ENCODE data around the gene KPNA2. TPM values are rescaled to one million over a fixed set of nuclear protein-coding genes. Genes with fewer than 3 reads are reported as not detected.
"Not testable (repeated sequence)": the region's sequence is repeated elsewhere in the genome, so short reads cannot be mapped to it uniquely, and the experiment has no call there.

The KPNA2 gene
- total RNA-seq, 1 donor from 2014 or later: 255 TPM

DNA sequence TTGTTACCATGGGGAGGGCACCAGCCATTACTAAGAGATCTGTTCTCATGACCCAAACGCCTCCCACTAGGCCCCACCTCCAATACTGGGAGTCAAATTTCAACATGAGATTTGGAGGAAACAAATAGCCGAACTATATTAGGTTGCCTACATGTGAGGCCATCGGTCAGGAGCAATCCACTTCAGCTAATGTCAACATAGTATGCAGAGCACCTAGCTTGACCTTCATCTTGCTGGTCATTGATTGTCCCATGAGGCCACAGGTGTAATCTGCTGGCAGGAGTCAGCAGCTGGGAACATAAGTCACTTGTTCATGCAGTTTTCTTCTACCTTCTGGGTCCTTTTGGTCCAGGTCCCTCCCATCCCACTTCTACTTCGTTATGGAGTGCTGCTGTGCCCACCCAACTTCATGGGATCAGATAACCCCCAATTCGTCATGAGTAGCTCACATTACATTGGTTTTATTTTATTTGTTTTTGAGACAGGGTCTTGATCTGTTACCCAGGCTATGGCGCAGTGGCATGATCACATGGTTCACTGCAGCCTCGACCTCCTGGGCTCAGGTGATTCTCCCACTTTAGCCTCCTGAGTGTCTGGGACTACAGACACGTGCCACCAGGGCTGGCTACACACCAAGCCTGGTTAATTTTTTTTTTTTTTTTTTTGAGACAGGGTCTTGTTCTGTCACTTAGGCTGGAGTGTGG is 5.9 kb upstream of the KPNA2 start:
- no peak overlapping the region for H3K27ac Mint-ChIP-seq
- no peaks in the 10 kb centered on the region for H3K36me3 Mint-ChIP-seq (ENCODE audit: low read depth)
- intact Hi-C loops (cut with micrococcal nuclease): loop anchor here (10.0 kb wide), 1 partner anchor 75 kb away; no protein-coding TSS in a partner anchor
- DNase-seq (ENCODE audit: low spot score): no peak
- no peaks in the 10 kb centered on the region for H3K9me3 Mint-ChIP-seq
- H3K27me3 Mint-ChIP-seq (ENCODE audit: low read depth): peaks cover 3% of the 10 kb centered on the region
- H3K4me1 Mint-ChIP-seq (ENCODE audit: low read depth): no peaks in the 10 kb centered on the region
- H3K4me3 Mint-ChIP-seq (ENCODE audit: low read depth): no peak overlapping the region

DNA sequence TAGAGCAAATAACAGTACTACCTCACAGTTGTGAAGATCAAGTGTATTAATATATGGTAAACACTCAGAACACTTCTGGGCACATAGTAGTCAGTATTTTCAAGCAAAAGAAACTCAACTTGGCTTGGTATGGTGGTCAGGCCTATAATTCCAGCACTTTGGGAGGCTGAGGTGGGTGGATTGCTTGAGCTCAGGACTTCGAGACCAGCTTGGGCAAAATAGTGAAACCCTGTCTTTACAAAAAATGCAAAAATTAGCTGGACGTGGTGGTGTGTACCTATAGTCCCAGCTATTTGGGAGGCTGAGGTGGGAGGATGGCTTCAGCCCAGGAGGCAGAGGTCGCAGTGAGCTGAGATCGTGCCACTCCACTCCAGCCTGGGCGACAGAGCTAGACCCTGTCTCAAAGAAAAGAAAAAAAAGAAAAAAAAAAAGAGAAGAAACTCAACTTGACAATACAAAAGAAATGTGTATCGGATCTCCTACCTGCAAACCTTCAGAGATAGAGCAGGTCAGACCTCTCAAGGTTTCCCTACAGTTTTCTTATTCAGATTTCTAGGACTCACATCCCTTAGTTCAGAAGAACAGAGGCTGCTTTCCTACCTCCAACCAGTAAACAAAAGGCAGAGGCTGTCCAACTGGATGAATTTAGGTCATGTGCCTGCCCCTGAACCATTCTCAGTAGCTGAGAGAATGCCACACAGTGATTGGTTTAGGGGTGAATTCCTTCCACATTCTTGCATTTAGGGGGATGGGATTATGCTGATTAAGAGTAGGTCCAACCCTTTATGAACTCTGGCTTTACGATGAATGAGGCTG is 1.7 kb upstream of the KPNA2 start:
- DNase-seq (ENCODE audit: low spot score): no peak
- Mint-ChIP-seq H3K4me1 (ENCODE audit: low read depth) (peaks cover 17% of the 10 kb centered on the region), H3K4me3 (ENCODE audit: low read depth) (no peak overlapping the region), H3K9me3 (no peaks in the 10 kb centered on the region), H3K27ac (no peak overlapping the region), H3K27me3 (ENCODE audit: low read depth) (no peaks in the 10 kb centered on the region), H3K36me3 (ENCODE audit: low read depth) (peaks cover 32% of the 10 kb centered on the region)
- intact Hi-C loops (cut with micrococcal nuclease): loop anchor here (10.0 kb wide), 1 partner anchor 71 kb away; no protein-coding TSS in a partner anchor

- Mint-ChIP-seq H3K36me3 (ENCODE audit: low read depth) (peaks cover 36% of the 10 kb centered on the region), H3K4me3 (ENCODE audit: low read depth) (peak overlapping the region; percentile 21), H3K27ac (no peak overlapping the region), H3K9me3 (no peaks in the 10 kb centered on the region), H3K4me1 (ENCODE audit: low read depth) (peaks cover 17% of the 10 kb centered on the region), H3K27me3 (ENCODE audit: low read depth) (no peaks in the 10 kb centered on the region)
- intact Hi-C loops (cut with micrococcal nuclease): loop anchor here (10.0 kb wide), 1 partner anchor 70 kb away; no protein-coding TSS in a partner anchor
- no peak for DNase-seq (ENCODE audit: low spot score)
These were observed 1.1 kb upstream of the KPNA2 start for GRCh38 chr17:68034452-68034776.

- no peaks in the 10 kb centered on the region for H3K9me3 Mint-ChIP-seq
- no peaks in the 10 kb centered on the region for H3K27me3 Mint-ChIP-seq (ENCODE audit: low read depth)
- DNase-seq (ENCODE audit: low spot score): no peak
- H3K36me3 Mint-ChIP-seq (ENCODE audit: low read depth): peaks cover 42% of the 10 kb centered on the region
- peak overlapping the region; percentile 96 for H3K4me3 Mint-ChIP-seq (ENCODE audit: low read depth)
- intact Hi-C loops (cut with micrococcal nuclease): loop anchor here (1.0 to 10.0 kb wide), 3 partner anchors 15 to 318 kb away; partner anchors contain the start of gene NOL11
- H3K4me1 Mint-ChIP-seq (ENCODE audit: low read depth): peaks cover 20% of the 10 kb centered on the region
- peak overlapping the region; percentile 96 for H3K27ac Mint-ChIP-seq
These were observed 408 bp upstream of the KPNA2 start for GRCh38 chr17:68035131-68035522.

GRCh38 chr17:68036304-68037147 is 991 bp downstream of the KPNA2 start:
- no peaks in the 10 kb centered on the region for H3K27me3 Mint-ChIP-seq (ENCODE audit: low read depth)
- peaks cover 22% of the 10 kb centered on the region for H3K4me1 Mint-ChIP-seq (ENCODE audit: low read depth)
- no peaks in the 10 kb centered on the region for H3K9me3 Mint-ChIP-seq
- H3K4me3 Mint-ChIP-seq (ENCODE audit: low read depth): peak overlapping the region; percentile 96
- peak overlapping the region; percentile 96 for H3K27ac Mint-ChIP-seq
- DNase-seq (ENCODE audit: low spot score): no peak
- intact Hi-C loops (cut with micrococcal nuclease): loop anchor here (5.0 to 10.0 kb wide), 2 partner anchors 68 to 319 kb away; partner anchors contain the start of gene NOL11
- H3K36me3 Mint-ChIP-seq (ENCODE audit: low read depth): peaks cover 54% of the 10 kb centered on the region

- Mint-ChIP-seq H3K27me3 (ENCODE audit: low read depth) (no peaks in the 10 kb centered on the region), H3K36me3 (ENCODE audit: low read depth) (peaks cover 64% of the 10 kb centered on the region), H3K9me3 (no peaks in the 10 kb centered on the region), H3K4me3 (ENCODE audit: low read depth) (no peak overlapping the region), H3K27ac (no peak overlapping the region), H3K4me1 (ENCODE audit: low read depth) (no peaks in the 10 kb centered on the region)
- intact Hi-C loops (cut with micrococcal nuclease): no loop called here
- no peak for DNase-seq (ENCODE audit: low spot score)
These were observed 11.8 kb downstream of the KPNA2 start for GRCh38 chr17:68047153-68047846.

DNA sequence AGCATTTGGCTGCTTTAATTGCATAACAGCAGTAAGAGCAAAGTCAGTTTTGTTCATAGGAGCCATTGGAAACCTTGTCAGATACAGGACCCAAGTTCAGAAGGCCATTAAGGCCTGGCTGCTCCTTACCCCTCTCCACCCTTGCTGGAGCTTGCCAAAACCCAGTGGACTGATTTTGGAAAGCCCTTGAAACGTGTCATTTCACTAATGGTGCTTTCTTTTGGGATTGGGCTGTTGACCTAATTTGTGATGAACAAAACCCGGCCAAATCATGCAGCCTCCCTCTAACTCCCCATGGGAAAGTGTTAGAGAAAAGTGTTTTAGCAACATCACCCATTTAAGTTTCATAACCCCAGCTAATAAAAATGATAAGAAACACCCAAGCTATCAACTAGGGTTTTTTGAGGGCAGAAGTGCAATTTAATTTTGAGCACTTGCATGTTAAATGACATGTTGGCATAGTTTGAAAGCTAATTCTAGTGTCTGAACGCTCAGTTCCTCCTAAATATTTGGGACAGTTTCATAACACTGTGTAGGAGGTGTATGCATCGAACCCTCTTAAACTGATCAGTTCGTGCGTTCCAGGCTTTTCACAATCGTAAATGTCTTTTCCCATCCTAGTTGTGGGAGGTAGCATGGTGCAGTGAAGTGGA is 12.5 kb downstream of the KPNA2 start:
- H3K4me3 Mint-ChIP-seq (ENCODE audit: low read depth); H3K27me3 Mint-ChIP-seq (ENCODE audit: low read depth); H3K9me3 Mint-ChIP-seq; H3K27ac Mint-ChIP-seq; intact Hi-C loops (cut with micrococcal nuclease); H3K4me1 Mint-ChIP-seq (ENCODE audit: low read depth); DNase-seq (ENCODE audit: low spot score): not testable (repeated sequence)
- peaks cover 58% of the 10 kb centered on the region for H3K36me3 Mint-ChIP-seq (ENCODE audit: low read depth)

- Mint-ChIP-seq H3K4me3 (ENCODE audit: low read depth) (no peak overlapping the region), H3K27me3 (ENCODE audit: low read depth) (no peaks in the 10 kb centered on the region), H3K27ac (no peak overlapping the region), H3K9me3 (no peaks in the 10 kb centered on the region), H3K4me1 (ENCODE audit: low read depth) (peaks cover under 1% of the 10 kb centered on the region), H3K36me3 (ENCODE audit: low read depth) (peaks cover 48% of the 10 kb centered on the region)
- intact Hi-C loops (cut with micrococcal nuclease): no loop called here
- no peak for DNase-seq (ENCODE audit: low spot score)
These were observed 13.5 kb downstream of the KPNA2 start for GRCh38 chr17:68048996-68049395.

GRCh38 chr17:68049812-68050437 is 14.4 kb downstream of the KPNA2 start:
- H3K27me3 Mint-ChIP-seq (ENCODE audit: low read depth); intact Hi-C loops (cut with micrococcal nuclease); H3K9me3 Mint-ChIP-seq; H3K4me3 Mint-ChIP-seq (ENCODE audit: low read depth); H3K4me1 Mint-ChIP-seq (ENCODE audit: low read depth); DNase-seq (ENCODE audit: low spot score): not testable (repeated sequence)
- Mint-ChIP-seq H3K36me3 (ENCODE audit: low read depth) (peaks cover 39% of the 10 kb centered on the region), H3K27ac (peak overlapping the region; percentile 21)

DNA sequence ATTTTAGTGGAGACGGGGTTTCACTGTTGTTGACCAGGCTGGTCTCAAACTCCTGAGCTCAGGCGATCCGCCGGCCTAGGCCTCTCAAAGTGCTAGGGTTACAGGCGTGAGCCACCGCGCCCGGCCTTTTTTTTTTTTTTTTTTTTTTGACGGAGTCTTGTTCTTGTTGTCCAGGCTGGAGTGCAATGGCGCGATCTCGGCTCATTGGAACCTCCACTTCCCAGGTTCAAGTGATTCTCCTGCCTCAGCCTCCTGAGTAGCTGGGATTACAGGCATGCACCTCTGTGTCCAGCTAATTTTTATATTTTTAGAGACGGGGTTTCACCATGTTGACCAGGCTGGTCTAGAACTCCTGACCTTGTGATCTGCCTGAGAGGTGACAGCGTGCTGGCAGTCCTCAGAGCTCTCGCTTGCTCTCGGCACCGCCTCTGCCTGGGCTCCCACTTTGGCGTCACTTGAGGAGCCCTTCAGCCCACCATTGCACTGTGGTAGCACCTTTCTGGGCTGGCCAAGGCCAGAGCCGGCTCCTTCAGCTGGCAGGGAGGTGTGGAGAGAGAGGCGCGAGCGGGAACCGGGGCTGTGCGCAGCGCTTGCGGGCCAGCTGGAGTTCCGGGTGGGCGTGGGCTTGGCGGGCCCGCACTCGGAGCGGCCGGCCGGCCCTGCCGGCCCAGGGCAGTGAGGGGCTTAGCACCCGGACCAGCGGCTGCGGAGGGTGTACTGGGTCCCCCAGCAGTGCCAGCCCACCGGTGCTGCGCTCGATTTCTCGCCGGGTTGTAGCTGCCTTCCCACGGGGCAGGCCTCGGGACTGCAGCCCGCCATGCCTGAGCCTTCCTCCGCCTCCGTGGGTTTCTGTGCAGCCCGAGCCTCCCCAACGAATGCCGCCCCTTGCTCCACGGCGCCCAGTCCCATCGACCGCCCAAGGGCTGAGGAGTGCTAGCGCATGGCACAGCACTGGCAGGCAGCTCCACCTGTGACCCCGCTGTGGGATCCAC is 16.1 kb downstream of the KPNA2 start:
- H3K9me3 Mint-ChIP-seq; intact Hi-C loops (cut with micrococcal nuclease); H3K4me1 Mint-ChIP-seq (ENCODE audit: low read depth); H3K27ac Mint-ChIP-seq; DNase-seq (ENCODE audit: low spot score); H3K4me3 Mint-ChIP-seq (ENCODE audit: low read depth); H3K27me3 Mint-ChIP-seq (ENCODE audit: low read depth): not testable (repeated sequence)
- H3K36me3 Mint-ChIP-seq (ENCODE audit: low read depth): peaks cover 22% of the 10 kb centered on the region

DNA sequence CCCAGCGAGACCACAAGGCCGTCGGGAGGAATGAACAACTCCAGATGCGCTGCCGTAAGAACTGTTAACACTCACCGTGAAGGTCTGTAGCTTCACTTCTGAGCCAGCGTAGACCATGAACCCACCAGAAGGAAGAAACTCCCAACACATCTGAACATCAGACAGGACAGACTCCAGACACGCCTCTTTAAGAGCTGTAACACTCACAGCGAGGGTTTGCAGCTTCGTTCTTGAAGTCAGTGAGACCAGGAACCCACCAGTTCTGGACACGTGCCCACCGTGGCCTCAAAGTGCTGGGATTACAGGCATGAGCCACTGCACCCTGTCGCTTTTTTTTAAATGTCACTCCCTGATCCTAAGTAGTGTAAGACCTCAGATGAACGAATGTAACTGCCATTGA is 17.3 kb downstream of the KPNA2 start:
- Mint-ChIP-seq H3K27me3 (ENCODE audit: low read depth) (peaks cover 2% of the 10 kb centered on the region), H3K4me1 (ENCODE audit: low read depth) (peaks cover 11% of the 10 kb centered on the region), H3K27ac (no peak overlapping the region), H3K36me3 (ENCODE audit: low read depth) (peaks cover 12% of the 10 kb centered on the region), H3K4me3 (ENCODE audit: low read depth) (no peak overlapping the region), H3K9me3 (no peaks in the 10 kb centered on the region)
- intact Hi-C loops (cut with micrococcal nuclease): no loop called here
- DNase-seq (ENCODE audit: low spot score): no peak
